Smooth muscle cell (in vitro differentiated cells): ENCODE measurements around the gene FLT3. TPM values are rescaled to one million over a fixed set of nuclear protein-coding genes. Genes with fewer than 3 reads are reported as not detected.

ENCODE experiments used
- DNase-seq: peaks from one replicate; lab custom pipeline; 2025; ENCODE audit not compliant: unreplicated experiment; lab: John Stamatoyannopoulos, UW
- H2AFZ ChIP-seq: fragments of 200-600 bp; sonication (generic); 2 replicates; pipeline ENCODE4 v1.6.0; 2016; ENCODE audit warnings: antibody characterized with exemption, low read depth, mild to moderate bottlenecking
- H3F3A ChIP-seq: fragments of 200-600 bp; sonication (generic); 2 replicates; pipeline ENCODE4 v1.6.0; 2017; ENCODE audit warnings: antibody characterized with exemption, low read depth
- H3K27ac ChIP-seq: fragments of 200-600 bp; sonication (generic); 2 replicates; pipeline ENCODE4 v1.5.1; 2016; ENCODE audit warnings: low read depth, mild to moderate bottlenecking
- H3K27me3 ChIP-seq: fragments of 200-600 bp; sonication (generic); 2 replicates; pipeline ENCODE4 v1.6.1; 2016; ENCODE audit warnings: low read depth, mild to moderate bottlenecking
- H3K36me3 ChIP-seq: fragments of 200-600 bp; sonication (generic); 2 replicates; pipeline ENCODE4 v1.5.1; 2016; ENCODE audit warnings: low read depth
- H3K4me1 ChIP-seq: fragments of 200-600 bp; sonication (generic); 2 replicates; pipeline ENCODE4 v1.5.1; 2016; ENCODE audit warnings: low read depth
- H3K4me2 ChIP-seq: fragments of 200-600 bp; sonication (generic); 2 replicates; pipeline ENCODE4 v1.6.0; 2016; ENCODE audit warnings: mild to moderate bottlenecking
- H3K4me3 ChIP-seq: fragments of 200-600 bp; sonication (generic); 2 replicates; pipeline ENCODE4 v1.5.1; 2016; ENCODE audit warnings: mild to moderate bottlenecking
- H3K79me2 ChIP-seq: fragments of 200-600 bp; sonication (generic); 2 replicates; pipeline ENCODE4 v1.6.0; 2016; ENCODE audit warnings: low read depth, mild to moderate bottlenecking
- H3K9ac ChIP-seq: fragments of 200-600 bp; sonication (generic); 2 replicates; pipeline ENCODE4 v1.6.0; 2016; ENCODE audit warnings: low read depth
- H3K9me3 ChIP-seq: fragments of 200-600 bp; sonication (generic); replicated peaks from 2 replicates; pipeline ENCODE4 v1.5.1; 2016; ENCODE audit warnings: low read depth
- H4K20me1 ChIP-seq: fragments of 200-600 bp; sonication (generic); 2 replicates; pipeline ENCODE4 v1.6.0; 2016; ENCODE audit warnings: low read depth
- CTCF ChIP-seq: fragments of 200-600 bp; sonication (generic); IDR thresholded peaks from 2 replicates; pipeline ENCODE4 v1.5.1; 2017; ENCODE audit warnings: borderline replicate concordance, mild to moderate bottlenecking, antibody characterized with exemption; ENCODE audit not compliant: insufficient read depth, poor library complexity, severe bottlenecking
- WGBS: methylation state at CpG from one replicate; pipeline ENCODE4 v1.1.7; 2016; ENCODE audit warnings: low lambda C conversion rate; 5-methylcytosine and 5-hydroxymethylcytosine counted together
- polyA plus RNA-seq: library from polyadenylated mRNA; unstranded; fragments of >200 nt; fragmentation: Nextera tagmentation; extraction: Ambion mirVana; gene quantifications from 2 replicates; pipeline ENCODE4 v1.2.1, GENCODE V29; 2016
- total RNA-seq: library from RNA; depleted of rRNA; stranded (reverse); fragments of >200 nt; gene quantifications from 2 replicates; pipeline ENCODE4 v1.2.3, GENCODE V29; 2014

The FLT3 gene
- total and polyA plus RNA-seq, 2 experiments from 2014 or later: not detected

GRCh38 chr13:28099396-28100149, 803 bp downstream of the FLT3 start:
- Histone ChIP-seq H3K4me1 (no peaks in the 10 kb centered on the region), H3K27ac (no peak overlapping the region), H3K4me2 (peak overlapping the region; percentile 93), H3K36me3 (no peaks in the 10 kb centered on the region), H4K20me1 (no peaks in the 10 kb centered on the region), H3K27me3 (peaks cover 100% of the 10 kb centered on the region), H3K9ac (no peak overlapping the region), H2AFZ (no peak overlapping the region), H3K9me3 (no peaks in the 10 kb centered on the region), H3K79me2 (no peaks in the 10 kb centered on the region), H3F3A (no peaks in the 10 kb centered on the region), H3K4me3 (peak overlapping the region; percentile 49)
- 13% methylated on average over 35 of the region's 35 CpGs for WGBS
- DNase-seq: no peak
- TF ChIP-seq CTCF: no peak

GRCh38 chr13:28097503-28097902, 2.9 kb downstream of the FLT3 start:
- H3K9me3 ChIP-seq: no peaks in the 10 kb centered on the region
- H3K27ac ChIP-seq: no peak overlapping the region
- H3K79me2 ChIP-seq: no peaks in the 10 kb centered on the region
- no peak overlapping the region for H3K4me2 ChIP-seq
- H3F3A ChIP-seq: no peaks in the 10 kb centered on the region
- H3K4me1 ChIP-seq: no peaks in the 10 kb centered on the region
- no peak overlapping the region for H3K9ac ChIP-seq
- no peak for DNase-seq
- H4K20me1 ChIP-seq: no peaks in the 10 kb centered on the region
- no peak for TF ChIP-seq CTCF
- no peak overlapping the region for H3K4me3 ChIP-seq
- peaks cover 91% of the 10 kb centered on the region for H3K27me3 ChIP-seq
- no peak overlapping the region for H2AFZ ChIP-seq
- 76% methylated on average over 3 of the region's 3 CpGs for WGBS
- H3K36me3 ChIP-seq: no peaks in the 10 kb centered on the region

- H3K4me1 ChIP-seq: no peaks in the 10 kb centered on the region
- no peaks in the 10 kb centered on the region for H4K20me1 ChIP-seq
- TF ChIP-seq CTCF: no peak
- H3K27ac ChIP-seq: no peak overlapping the region
- no peaks in the 10 kb centered on the region for H3K9me3 ChIP-seq
- H3K79me2 ChIP-seq: no peaks in the 10 kb centered on the region
- H3K4me2 ChIP-seq: no peak overlapping the region
- WGBS: 73% methylated on average over 4 of the region's 4 CpGs
- no peak overlapping the region for H3K4me3 ChIP-seq
- H3K9ac ChIP-seq: no peak overlapping the region
- H3K36me3 ChIP-seq: no peaks in the 10 kb centered on the region
- H2AFZ ChIP-seq: no peak overlapping the region
- H3F3A ChIP-seq: no peaks in the 10 kb centered on the region
- peaks cover 59% of the 10 kb centered on the region for H3K27me3 ChIP-seq
- no peak for DNase-seq
These were observed 6.1 kb downstream of the FLT3 start for GRCh38 chr13:28094306-28094705.

GRCh38 chr13:28093881-28094280, 6.5 kb downstream of the FLT3 start:
- no peaks in the 10 kb centered on the region for H4K20me1 ChIP-seq
- H3K4me2 ChIP-seq: no peak overlapping the region
- no peaks in the 10 kb centered on the region for H3K4me1 ChIP-seq
- no peaks in the 10 kb centered on the region for H3F3A ChIP-seq
- H3K9ac ChIP-seq: no peak overlapping the region
- H3K27ac ChIP-seq: no peak overlapping the region
- no peaks in the 10 kb centered on the region for H3K79me2 ChIP-seq
- H3K27me3 ChIP-seq: peaks cover 55% of the 10 kb centered on the region
- DNase-seq: no peak
- H3K9me3 ChIP-seq: no peaks in the 10 kb centered on the region
- H3K4me3 ChIP-seq: no peak overlapping the region
- no peaks in the 10 kb centered on the region for H3K36me3 ChIP-seq
- TF ChIP-seq CTCF: no peak
- H2AFZ ChIP-seq: no peak overlapping the region
- 57% methylated on average over 5 of the region's 5 CpGs for WGBS
